ENCODE data around the gene MEF2D.

- TF ChIP-seq CTCF (IDR thresholded peaks at IDR 0.05) (no peak), POLR2A (IDR thresholded peaks at IDR 0.05) (no peak)
Observed at GRCh38 chr1:156494309-156494895, 6.2 kb downstream of the MEF2D start.

Measured in uterus (tissue), 2 donors.